ENCODE measurements around the gene DYNC2I2. TPM values are rescaled to one million over a fixed set of nuclear protein-coding genes. Genes with fewer than 3 reads are reported as not detected.
"Not testable (repeated sequence)": the region's sequence is repeated elsewhere in the genome, so short reads cannot be mapped to it uniquely, and the experiment has no call there.

DYNC2I2 gene
- 34.2 and 44.1 TPM in 2 replicates for total RNA-seq (2012; rRNA removed)

DNA sequence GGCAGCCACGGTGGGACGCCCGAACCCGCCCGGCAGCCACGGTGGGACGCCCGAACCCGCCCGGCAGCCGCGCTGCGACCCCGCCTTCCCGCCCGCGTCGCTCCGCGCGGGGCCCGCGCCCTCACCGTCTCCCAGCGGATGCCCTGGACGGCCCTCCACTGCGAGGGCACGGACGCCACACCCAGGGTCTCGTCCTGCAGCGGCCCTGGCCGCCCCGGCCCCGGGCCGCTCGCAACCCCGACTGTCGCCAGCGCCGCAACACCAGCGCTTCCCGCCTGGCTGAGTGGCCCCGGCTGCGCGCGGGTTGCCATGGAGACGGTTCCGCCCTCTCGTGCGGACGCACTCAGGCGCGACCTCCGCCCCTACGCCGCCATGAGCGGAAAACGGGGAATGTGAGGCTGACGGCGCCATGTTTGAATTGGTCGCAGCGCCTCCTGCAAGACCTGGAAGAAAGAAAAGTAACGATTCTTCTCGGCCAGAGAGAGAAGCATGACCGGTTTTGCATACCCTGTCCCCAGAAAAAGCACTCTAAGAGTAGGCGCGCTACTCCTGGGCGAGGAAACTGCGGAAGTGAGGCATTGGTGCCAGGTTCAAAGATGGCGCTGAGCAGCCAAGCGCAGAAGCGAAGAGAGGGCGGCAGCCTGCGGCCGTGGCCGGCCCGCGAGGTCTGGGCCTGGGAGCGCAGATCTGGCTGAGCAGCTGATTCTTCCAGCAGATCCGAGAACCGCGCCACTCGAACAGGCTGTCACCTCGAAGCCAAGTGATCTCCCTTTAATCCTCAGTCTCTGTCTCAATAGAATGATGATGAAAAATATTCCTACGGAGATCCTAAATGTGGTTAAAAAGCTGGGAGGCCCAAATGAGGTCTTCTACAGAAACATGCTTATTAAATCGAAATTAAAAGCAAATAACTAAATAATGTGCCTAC, at the start of gene DYNC2I2:
DYNC2I2 (minus strand) TSS at position 432 of the 928 bp plus-strand sequence; CDS start at position 311, 121 bp downstream.
- Histone ChIP-seq H3K9ac (ENCODE audit: low read depth, low read length) (peak within 1 kb of the TSS; percentile 93), H3K27me3 (ENCODE audit: control insufficient read depth, insufficient read depth, low read length) (no peaks in the 10 kb centered on the region), H3K4me1 (ENCODE audit: control insufficient read depth, insufficient read depth, low read length) (peaks cover 6% of the 10 kb centered on the region), H3K9me3 (replicated peaks; ENCODE audit: low read length) (no peaks in the 10 kb centered on the region), H3K36me3 (ENCODE audit: insufficient read depth, low read length) (no peaks in the 10 kb centered on the region), H3K4me2 (ENCODE audit: low read length) (peak within 1 kb of the TSS; percentile 94), H3K4me3 (ENCODE audit: low read length) (peak within 1 kb of the TSS; percentile 93)

DNA sequence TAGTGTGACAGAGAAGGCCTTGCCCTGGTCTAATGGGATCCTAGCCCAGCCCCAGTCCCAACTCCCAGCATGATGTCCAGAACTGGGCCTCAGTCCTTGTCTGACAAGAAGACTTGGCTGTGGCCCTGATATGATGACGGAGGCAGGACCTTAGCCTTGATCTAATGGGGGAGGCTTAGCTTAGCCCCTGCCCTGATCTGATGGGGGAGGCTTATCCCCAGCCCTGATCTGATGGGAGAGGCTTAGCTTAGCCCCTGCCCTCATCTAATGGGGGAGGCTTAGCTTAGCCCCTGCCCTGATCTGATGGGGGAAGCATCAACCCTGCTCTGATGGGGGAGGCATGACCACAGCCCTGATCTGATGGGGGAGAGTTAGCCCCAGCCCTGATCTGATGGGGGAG, 49.4 kb upstream of the DYNC2I2 start:
- Histone ChIP-seq H3K4me3 (ENCODE audit: low read length) (no peak overlapping the region), H3K27me3 (ENCODE audit: control insufficient read depth, insufficient read depth, low read length) (no peaks in the 10 kb centered on the region), H3K36me3 (ENCODE audit: insufficient read depth, low read length) (no peaks in the 10 kb centered on the region), H3K9ac (ENCODE audit: low read depth, low read length) (no peak overlapping the region), H3K9me3 (replicated peaks; ENCODE audit: low read length) (no peaks in the 10 kb centered on the region), H3K4me1 (ENCODE audit: control insufficient read depth, insufficient read depth, low read length) (peaks cover 9% of the 10 kb centered on the region), H3K4me2 (ENCODE audit: low read length) (no peak overlapping the region)

DNA sequence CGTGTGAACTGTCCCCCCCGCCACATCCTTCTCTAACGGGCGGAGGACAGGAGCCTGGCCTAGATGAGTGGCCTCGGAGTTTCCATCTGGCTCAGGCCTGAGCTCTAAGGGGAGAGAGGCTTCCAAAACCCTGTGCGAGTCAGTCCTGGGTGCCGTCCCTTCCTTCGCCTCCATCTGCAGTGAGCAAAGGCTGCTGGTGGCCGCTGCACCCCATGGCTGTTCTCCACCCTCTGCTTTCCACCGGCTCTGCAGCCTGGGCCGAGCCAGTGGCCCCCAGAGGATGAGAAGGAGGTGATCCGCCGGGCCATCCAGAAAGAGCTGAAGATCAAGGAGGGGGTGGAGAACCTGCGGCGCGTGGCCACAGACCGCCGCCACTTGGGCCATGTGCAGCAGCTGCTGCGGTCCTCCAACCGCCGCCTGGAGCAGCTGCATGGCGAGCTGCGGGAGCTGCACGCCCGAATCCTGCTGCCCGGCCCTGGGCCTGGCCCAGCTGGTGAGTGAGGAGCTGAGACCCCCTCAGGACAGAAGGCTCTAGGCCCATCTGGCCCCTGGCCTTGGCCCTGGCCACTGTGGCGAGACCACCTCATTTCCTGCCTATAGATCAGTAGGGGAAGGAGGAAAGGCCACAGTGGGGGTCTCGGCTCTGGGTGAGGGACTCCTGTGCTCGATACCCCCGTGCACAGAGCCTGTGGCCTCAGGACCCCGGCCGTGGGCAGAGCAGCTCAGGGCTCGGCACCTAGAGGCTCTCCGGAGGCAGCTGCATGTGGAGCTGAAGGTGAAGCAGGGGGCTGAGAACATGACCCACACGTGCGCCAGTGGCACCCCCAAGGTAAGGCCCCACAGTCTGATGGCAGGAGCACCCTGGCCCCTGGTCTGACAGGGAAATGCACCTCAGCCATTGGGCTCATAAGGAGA, 48.7 kb upstream of the DYNC2I2 start:
- no peaks in the 10 kb centered on the region for H3K36me3 ChIP-seq (ENCODE audit: insufficient read depth, low read length)
- H3K27me3 ChIP-seq (ENCODE audit: control insufficient read depth, insufficient read depth, low read length): no peaks in the 10 kb centered on the region
- H3K4me3 ChIP-seq (ENCODE audit: low read length): no peak overlapping the region
- H3K9me3 ChIP-seq (replicated peaks; ENCODE audit: low read length): no peaks in the 10 kb centered on the region
- no peak overlapping the region for H3K9ac ChIP-seq (ENCODE audit: low read depth, low read length)
- H3K4me1 ChIP-seq (ENCODE audit: control insufficient read depth, insufficient read depth, low read length): peaks cover 9% of the 10 kb centered on the region
- H3K4me2 ChIP-seq (ENCODE audit: low read length): no peak overlapping the region

DNA sequence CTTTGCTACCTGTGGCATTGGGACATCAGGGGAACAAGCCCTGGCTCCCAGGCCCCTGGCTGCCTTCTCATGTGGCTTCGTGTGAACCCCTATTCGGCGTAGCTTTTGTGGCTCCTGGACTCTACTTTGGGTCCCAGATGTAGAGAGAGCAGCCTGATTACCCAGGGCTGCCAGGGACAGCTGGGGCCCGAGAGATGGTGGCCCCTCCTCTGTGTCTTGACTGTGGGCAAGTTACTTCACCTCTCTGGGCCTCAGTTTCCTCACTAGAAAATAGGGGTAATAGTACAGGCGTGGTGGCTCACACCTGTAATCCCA, 47.7 kb upstream of the DYNC2I2 start:
- H3K36me3 ChIP-seq (ENCODE audit: insufficient read depth, low read length): no peaks in the 10 kb centered on the region
- H3K4me1 ChIP-seq (ENCODE audit: control insufficient read depth, insufficient read depth, low read length): peaks cover 9% of the 10 kb centered on the region
- no peaks in the 10 kb centered on the region for H3K27me3 ChIP-seq (ENCODE audit: control insufficient read depth, insufficient read depth, low read length)
- H3K4me3 ChIP-seq (ENCODE audit: low read length): no peak overlapping the region
- no peak overlapping the region for H3K4me2 ChIP-seq (ENCODE audit: low read length)
- no peaks in the 10 kb centered on the region for H3K9me3 ChIP-seq (replicated peaks; ENCODE audit: low read length)
- H3K9ac ChIP-seq (ENCODE audit: low read depth, low read length): no peak overlapping the region

DNA sequence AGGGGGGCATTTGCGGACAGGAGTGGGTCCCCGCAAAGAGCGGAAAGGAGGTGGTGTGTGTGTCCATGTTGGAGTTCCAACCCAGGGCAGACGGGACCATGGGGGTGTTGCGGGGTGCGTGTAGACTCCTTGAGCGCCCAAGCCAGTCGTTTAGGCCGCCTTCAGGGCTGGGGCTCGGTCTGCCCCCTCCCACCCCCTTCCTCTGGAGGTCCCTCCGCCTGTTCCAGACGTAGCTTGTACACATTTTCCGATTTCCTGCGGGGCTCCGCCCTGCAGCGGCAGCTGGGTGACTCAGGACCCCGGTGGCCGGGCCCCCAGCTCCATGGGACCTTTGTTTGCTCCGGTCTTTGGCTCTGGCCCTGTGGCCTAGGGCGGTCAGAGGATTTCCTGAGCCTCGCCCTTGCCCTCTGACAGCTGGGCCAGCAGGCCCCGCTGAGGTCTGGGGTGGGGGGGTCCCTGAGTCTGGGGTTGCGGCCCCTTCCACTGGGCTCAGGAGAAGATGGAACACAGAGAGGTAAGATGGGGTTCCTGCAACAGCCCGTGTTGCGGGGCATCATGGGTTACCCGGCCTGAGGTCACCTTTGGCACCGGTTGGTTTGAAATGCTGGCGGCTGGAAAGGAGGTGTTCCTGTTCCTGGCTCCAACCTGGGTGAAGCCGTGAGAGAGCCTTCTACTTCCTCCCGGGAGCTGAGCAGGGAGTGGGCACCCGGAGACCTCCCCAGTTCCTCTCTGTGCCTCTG, 47.1 kb upstream of the DYNC2I2 start:
- H3K4me1 ChIP-seq (ENCODE audit: control insufficient read depth, insufficient read depth, low read length): peaks cover 9% of the 10 kb centered on the region
- peak overlapping the region; percentile 87 for H3K4me3 ChIP-seq (ENCODE audit: low read length)
- H3K9ac ChIP-seq (ENCODE audit: low read depth, low read length): no peak overlapping the region
- no peaks in the 10 kb centered on the region for H3K36me3 ChIP-seq (ENCODE audit: insufficient read depth, low read length)
- no peaks in the 10 kb centered on the region for H3K9me3 ChIP-seq (replicated peaks; ENCODE audit: low read length)
- H3K4me2 ChIP-seq (ENCODE audit: low read length): peak overlapping the region; percentile 96
- H3K27me3 ChIP-seq (ENCODE audit: control insufficient read depth, insufficient read depth, low read length): no peaks in the 10 kb centered on the region

DNA sequence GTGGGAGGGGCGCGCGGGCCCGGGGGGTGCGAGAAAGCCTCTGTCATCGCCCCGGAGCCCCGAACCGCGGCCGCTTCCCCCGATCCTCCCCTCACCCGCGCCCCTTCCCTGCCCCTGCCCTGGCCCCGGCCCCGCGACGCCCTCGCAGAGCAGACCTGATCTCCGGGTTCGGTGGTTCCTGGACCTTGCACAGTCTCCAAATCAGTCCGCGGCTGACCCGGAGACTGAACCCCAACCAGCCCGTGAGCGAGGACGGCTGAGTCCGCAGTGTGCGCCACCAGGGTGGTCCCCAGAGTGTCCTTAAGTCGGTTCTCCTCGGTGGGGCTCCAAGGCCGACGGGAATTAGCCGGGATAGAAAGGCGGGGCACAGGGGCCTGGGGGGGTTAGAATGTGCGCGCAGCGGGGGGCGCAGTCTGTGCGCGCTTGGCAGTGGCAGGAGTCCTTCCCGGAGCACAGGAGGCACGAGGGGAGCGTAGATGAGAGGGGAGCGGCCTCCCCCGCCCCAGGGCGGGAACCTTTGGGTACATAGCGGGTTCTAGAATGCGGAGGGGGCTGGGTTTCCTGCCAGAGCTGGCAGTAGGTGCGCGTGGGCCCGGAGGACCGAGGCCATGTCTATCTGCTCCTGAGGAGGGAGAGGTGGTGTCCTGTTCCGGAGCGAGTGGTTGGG, 46.4 kb upstream of the DYNC2I2 start:
- H3K36me3 ChIP-seq (ENCODE audit: insufficient read depth, low read length): no peaks in the 10 kb centered on the region
- H3K9ac ChIP-seq (ENCODE audit: low read depth, low read length): peak overlapping the region; percentile 88
- peak overlapping the region; percentile 96 for H3K4me2 ChIP-seq (ENCODE audit: low read length)
- no peaks in the 10 kb centered on the region for H3K27me3 ChIP-seq (ENCODE audit: control insufficient read depth, insufficient read depth, low read length)
- no peaks in the 10 kb centered on the region for H3K9me3 ChIP-seq (replicated peaks; ENCODE audit: low read length)
- peaks cover 9% of the 10 kb centered on the region for H3K4me1 ChIP-seq (ENCODE audit: control insufficient read depth, insufficient read depth, low read length)
- peak overlapping the region; percentile 87 for H3K4me3 ChIP-seq (ENCODE audit: low read length)

DNA sequence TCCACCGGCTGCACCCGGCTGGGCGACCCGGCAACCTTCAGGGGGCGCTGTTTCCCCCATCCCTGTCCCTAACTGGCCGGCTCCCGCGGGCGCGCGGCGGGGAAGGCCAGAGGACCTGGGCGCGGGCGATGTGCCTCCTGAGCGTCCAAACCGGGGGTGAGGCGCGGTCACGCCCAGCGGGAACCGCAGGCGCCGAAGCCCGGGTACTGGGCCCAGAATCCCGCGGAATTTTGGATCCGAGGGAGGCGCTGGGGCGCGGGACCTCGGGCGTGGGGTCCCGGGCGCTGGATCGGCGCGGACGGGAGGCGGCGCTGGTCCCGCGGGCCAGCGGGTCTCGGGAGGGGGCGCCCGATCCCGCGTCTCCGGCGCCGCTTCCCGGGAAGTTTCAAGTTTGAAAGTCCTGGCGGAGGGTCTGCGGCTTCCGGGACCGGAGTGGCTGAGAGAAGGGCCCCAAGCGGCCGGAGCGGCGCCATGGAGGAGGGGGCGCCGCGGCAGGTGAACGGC, 45.9 kb upstream of the DYNC2I2 start, which contains the start of gene PKN3:
PKN3 (plus strand) TSS at position 59 of the 504 bp plus-strand sequence; CDS start at position 472, 413 bp downstream.
- H3K9ac ChIP-seq (ENCODE audit: low read depth, low read length): peak within 1 kb of the TSS; percentile 88
- H3K36me3 ChIP-seq (ENCODE audit: insufficient read depth, low read length): no peaks in the 10 kb centered on the region
- H3K4me1 ChIP-seq (ENCODE audit: control insufficient read depth, insufficient read depth, low read length): peaks cover 13% of the 10 kb centered on the region
- no peaks in the 10 kb centered on the region for H3K27me3 ChIP-seq (ENCODE audit: control insufficient read depth, insufficient read depth, low read length)
- no peaks in the 10 kb centered on the region for H3K9me3 ChIP-seq (replicated peaks; ENCODE audit: low read length)
- peak within 1 kb of the TSS; percentile 96 for H3K4me2 ChIP-seq (ENCODE audit: low read length)
- peak within 1 kb of the TSS; percentile 87 for H3K4me3 ChIP-seq (ENCODE audit: low read length)

DNA sequence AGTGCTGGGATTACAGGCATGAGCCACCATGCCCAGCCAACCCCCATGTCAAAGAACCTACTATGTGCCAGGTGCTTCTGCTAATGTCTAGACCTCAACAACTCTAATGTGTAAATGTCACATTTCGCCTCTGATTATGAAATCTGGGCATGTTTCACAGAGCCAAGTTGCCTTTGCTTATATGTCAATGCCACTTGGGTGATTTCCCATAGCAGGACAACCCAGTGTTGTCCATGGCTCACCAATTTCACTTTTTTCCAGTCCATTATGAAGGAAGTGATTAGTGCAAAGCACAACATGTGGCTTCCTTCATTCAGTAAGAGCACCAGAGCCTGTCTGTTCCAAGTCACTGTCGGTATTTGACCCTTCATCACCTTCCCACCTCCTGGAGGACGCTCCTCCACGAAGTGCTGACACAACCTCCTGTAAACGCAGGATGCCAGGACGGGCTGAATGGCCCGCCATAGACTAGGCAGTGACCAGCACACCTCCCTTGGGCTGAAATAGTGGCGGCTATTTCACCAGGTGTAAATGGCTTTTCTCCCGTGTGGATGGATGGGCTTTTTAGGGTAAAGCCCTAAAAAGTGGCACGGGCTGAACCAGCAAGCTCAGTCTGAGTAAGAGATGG, 44.7 kb upstream of the DYNC2I2 start:
- H3K36me3 ChIP-seq (ENCODE audit: insufficient read depth, low read length): peaks cover 10% of the 10 kb centered on the region
- no peak overlapping the region for H3K9ac ChIP-seq (ENCODE audit: low read depth, low read length)
- H3K9me3 ChIP-seq (replicated peaks; ENCODE audit: low read length): no peaks in the 10 kb centered on the region
- H3K4me1 ChIP-seq (ENCODE audit: control insufficient read depth, insufficient read depth, low read length): peaks cover 18% of the 10 kb centered on the region
- H3K4me2 ChIP-seq (ENCODE audit: low read length): no peak overlapping the region
- no peak overlapping the region for H3K4me3 ChIP-seq (ENCODE audit: low read length)
- H3K27me3 ChIP-seq (ENCODE audit: control insufficient read depth, insufficient read depth, low read length): no peaks in the 10 kb centered on the region

DNA sequence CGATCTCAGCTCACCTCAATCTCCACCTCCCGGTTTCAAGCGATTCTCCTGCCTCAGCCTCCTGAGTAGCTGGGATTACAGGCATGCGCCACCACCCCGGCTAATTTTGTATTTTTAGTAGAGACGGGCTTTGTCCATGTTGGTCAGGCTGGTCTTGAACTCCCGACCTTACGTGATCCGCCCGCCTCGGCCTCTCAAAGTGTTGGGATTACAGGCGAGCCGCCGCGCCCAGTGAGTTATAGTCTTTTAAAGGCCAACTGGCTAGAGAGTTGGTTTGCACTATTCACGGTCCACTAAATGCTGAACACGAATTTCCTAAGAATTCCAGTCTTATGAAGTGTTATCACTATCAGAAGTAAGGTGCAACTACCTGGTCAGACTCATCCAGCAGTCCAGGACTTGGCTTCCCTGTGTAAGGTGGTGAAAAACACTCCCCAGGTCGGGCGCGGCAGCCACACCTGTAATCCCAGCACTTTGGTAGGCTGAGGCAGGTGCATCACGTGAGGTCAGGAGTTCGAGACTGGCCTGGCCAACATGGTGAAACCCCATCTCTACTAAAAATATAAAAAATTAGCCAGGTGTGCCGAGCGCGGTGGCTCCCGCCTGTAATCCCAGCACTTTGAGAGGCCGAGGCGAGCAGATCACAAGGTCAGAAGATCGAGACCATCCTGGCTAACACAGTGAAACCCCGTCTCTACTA, 42.6 kb upstream of the DYNC2I2 start:
- not testable (repeated sequence) for H3K9ac ChIP-seq (ENCODE audit: low read depth, low read length); H3K9me3 ChIP-seq (replicated peaks; ENCODE audit: low read length); H3K4me2 ChIP-seq (ENCODE audit: low read length); H3K4me3 ChIP-seq (ENCODE audit: low read length); H3K27me3 ChIP-seq (ENCODE audit: control insufficient read depth, insufficient read depth, low read length)
- H3K4me1 ChIP-seq (ENCODE audit: control insufficient read depth, insufficient read depth, low read length): peaks cover 18% of the 10 kb centered on the region
- peaks cover 24% of the 10 kb centered on the region for H3K36me3 ChIP-seq (ENCODE audit: insufficient read depth, low read length)
